Effector memory CD4-positive, alpha-beta T cell (primary cell): ENCODE results near the gene HMGXB3.
A peak's percentile ranks its signal among the peaks of the same experiment; 100 is the strongest.

Source experiments
- DNase-seq, 3 donors: peaks; one replicate each; pipeline ENCODE4 v3.0.0-alpha.2; 2020
- H3K27ac ChIP-seq: 2 replicates; pipeline ENCODE4 v1.7.0; 2013; ENCODE audit warnings: mild to moderate bottlenecking, low read length, moderate library complexity; ENCODE audit not compliant: insufficient read depth, poor library complexity, severe bottlenecking
- H3K27me3 ChIP-seq: replicated peaks from 2 replicates; pipeline ENCODE4 v1.7.0; 2013; ENCODE audit warnings: mild to moderate bottlenecking, low read length; ENCODE audit not compliant: insufficient read depth, control insufficient read depth, poor library complexity, severe bottlenecking
- H3K36me3 ChIP-seq: 2 replicates; pipeline ENCODE4 v1.7.0; 2013; ENCODE audit warnings: mild to moderate bottlenecking, low read length, moderate library complexity; ENCODE audit not compliant: control insufficient read depth, insufficient read depth
- H3K4me1 ChIP-seq: 2 replicates; pipeline ENCODE4 v1.7.0; 2013; ENCODE audit warnings: low read length, mild to moderate bottlenecking; ENCODE audit not compliant: control insufficient read depth, insufficient read depth, poor library complexity, severe bottlenecking
- H3K4me3 ChIP-seq: 2 replicates; pipeline ENCODE4 v1.7.0; 2013; ENCODE audit warnings: low read length, low read depth, mild to moderate bottlenecking; ENCODE audit not compliant: insufficient read depth, poor library complexity, severe bottlenecking
- H3K9me3 ChIP-seq: 2 replicates; pipeline ENCODE4 v1.7.0; 2013; ENCODE audit warnings: mild to moderate bottlenecking, low read length, moderate library complexity; ENCODE audit not compliant: control insufficient read depth

Gene HMGXB3

DNA sequence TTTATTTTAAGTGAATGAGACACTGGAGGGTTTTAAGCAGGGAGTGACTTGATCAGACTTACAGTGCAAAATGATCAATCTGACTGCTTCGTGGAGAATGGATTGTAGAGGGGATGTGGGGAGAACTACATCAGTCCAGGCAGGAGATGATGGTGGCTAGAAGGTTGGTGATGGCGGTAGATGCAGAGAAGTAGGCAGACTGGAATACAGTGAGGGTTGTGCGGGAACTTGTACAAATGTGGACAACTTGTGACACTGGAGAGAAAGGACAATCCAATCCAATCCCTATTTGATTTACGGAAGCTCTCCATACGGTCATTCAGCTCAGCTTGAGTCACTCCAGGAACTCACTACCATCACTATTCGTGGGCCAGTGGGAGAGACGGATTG, 678 bp upstream of the HMGXB3 start:
- H3K9me3 ChIP-seq = no peaks in the 10 kb centered on the region
- no peaks in the 10 kb centered on the region for H3K27me3 ChIP-seq
- peak overlapping the region; percentile 75 for H3K4me3 ChIP-seq
- H3K36me3 ChIP-seq = peaks cover 7% of the 10 kb centered on the region
- DNase-seq = no peak
- H3K27ac ChIP-seq = peak overlapping the region; percentile 64
- peaks cover 19% of the 10 kb centered on the region for H3K4me1 ChIP-seq

DNA sequence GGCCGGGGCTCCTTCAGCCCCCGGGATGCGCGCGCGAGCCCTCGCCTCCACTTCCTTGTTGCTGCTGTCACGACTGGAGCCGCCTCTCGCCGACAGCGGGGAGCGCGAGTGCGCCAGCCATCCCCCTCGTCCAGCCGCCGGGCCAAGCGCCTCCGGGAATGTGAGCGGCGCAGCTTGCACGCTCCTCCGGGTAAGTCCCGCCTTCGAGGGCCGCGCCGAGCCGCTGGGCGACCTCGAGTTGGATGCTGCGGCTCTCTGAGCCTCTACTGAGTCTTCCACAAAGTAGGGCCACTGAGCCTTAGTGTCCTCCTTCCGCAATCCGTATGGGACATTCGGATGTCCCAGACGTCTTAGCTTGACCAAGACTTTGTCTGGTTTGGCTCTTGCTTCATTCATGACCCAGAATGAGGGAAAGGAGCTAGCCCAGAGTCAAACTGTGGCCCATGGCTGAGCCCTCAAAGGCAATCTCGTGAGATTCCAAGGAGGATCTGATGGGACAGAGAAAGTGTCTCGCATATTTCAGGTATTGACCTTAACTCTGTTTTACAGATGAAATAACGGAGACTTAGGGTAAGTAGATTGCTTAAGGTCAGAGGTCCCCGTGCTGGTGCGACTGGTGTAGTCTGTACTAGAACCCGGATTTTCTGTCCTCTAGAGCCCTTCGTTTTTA, 586 bp downstream of the HMGXB3 start:
- DNase-seq = peak; percentile 2 to 27 (median 13)
- peaks cover 19% of the 10 kb centered on the region for H3K4me1 ChIP-seq
- H3K36me3 ChIP-seq = peaks cover 6% of the 10 kb centered on the region
- H3K27me3 ChIP-seq = no peaks in the 10 kb centered on the region
- H3K4me3 ChIP-seq = peak overlapping the region; percentile 75
- H3K9me3 ChIP-seq = no peaks in the 10 kb centered on the region
- H3K27ac ChIP-seq = peak overlapping the region; percentile 64

DNA sequence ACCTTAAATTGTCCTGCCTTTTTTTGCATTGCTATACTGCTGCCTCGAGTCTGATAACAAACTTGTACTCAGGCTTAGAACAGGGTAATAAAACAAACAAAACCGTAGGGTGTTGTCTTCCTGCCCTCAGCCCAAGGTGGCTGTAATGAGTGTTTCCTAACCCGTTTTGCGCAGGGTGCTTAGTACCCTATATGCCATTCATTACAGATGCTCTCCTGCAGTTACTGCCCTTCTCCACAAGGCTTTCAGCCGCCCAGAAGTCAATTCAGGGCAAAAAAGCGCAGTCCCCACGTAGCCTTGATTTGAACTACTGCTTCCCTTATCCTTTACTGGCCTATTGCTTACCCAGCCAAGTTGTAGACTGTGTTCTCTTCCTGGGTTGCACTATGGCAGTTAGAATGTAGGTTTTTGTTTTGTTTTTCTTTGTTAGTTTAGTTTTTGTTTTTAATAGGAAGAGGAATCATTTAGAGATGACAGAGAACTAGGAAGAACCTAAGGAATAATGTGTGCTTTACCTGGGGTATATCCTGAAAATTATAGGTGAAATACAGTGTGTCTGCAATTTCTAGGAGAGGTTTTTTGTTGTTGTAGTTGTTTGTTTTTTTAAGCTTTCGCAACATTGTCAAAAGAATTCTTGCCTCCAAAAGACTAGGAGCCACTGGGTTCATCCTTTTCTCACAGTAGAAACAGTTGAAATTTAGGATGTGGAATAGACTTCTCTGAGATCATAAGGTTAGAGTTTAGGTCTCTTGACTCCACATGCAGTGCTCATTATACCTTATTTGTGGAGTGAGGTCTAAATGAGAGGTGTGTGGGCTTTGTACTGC, 1.3 kb downstream of the HMGXB3 start:
- no peaks in the 10 kb centered on the region for H3K9me3 ChIP-seq
- peaks cover 14% of the 10 kb centered on the region for H3K36me3 ChIP-seq
- H3K27ac ChIP-seq = peak overlapping the region; percentile 64
- H3K27me3 ChIP-seq = no peaks in the 10 kb centered on the region
- peak overlapping the region; percentile 75 for H3K4me3 ChIP-seq
- peaks cover 19% of the 10 kb centered on the region for H3K4me1 ChIP-seq
- DNase-seq = peak; percentile 29 to 50 (median 44)

DNA sequence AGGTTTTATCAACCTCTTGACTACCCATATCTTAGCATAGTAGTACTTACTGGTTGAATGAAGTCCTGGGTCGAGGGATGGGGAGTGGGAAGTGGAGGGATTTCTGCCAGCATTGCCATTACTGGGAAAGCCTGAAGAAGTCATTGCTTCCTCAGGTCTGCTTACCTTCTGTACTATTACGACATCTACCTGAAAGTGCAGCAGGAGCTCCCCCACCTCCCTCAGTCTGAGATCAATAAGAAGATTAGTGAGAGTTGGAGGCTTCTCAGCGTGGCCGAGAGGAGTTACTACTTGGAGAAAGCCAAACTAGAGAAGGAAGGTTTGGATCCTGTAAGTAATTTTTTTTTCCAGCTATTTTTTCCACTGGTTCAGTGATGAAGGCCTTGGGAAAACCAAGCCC, 5.8 kb downstream of the HMGXB3 start:
- Histone ChIP-seq H3K27ac (no peak overlapping the region), H3K27me3 (no peaks in the 10 kb centered on the region), H3K36me3 (peaks cover 45% of the 10 kb centered on the region), H3K9me3 (no peaks in the 10 kb centered on the region), H3K4me1 (peaks cover 14% of the 10 kb centered on the region), H3K4me3 (no peak overlapping the region)
- DNase-seq = no peak

DNA sequence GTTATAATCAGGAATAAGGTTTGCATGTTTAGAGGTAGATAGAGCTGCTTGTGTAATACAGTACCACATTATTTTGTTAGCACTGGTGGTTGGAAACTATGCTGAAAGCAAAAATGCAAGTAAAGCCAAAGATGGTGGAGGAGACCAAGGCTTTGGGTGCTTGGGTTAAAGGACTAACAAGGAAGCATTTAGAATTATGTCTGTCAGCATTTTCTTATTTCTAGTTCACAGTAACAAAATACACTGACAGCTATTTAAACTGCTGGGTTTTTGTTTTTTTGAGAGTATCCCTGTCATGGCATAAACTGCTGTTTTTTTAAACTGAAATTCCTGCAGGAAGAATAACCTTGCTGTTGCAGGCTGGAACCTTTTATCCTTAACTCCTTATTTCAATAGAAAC, 6.5 kb downstream of the HMGXB3 start:
- H3K9me3 ChIP-seq = no peaks in the 10 kb centered on the region
- H3K4me1 ChIP-seq = peaks cover 9% of the 10 kb centered on the region
- DNase-seq = no peak
- H3K27me3 ChIP-seq = no peaks in the 10 kb centered on the region
- no peak overlapping the region for H3K27ac ChIP-seq
- no peak overlapping the region for H3K4me3 ChIP-seq
- H3K36me3 ChIP-seq = peaks cover 49% of the 10 kb centered on the region

DNA sequence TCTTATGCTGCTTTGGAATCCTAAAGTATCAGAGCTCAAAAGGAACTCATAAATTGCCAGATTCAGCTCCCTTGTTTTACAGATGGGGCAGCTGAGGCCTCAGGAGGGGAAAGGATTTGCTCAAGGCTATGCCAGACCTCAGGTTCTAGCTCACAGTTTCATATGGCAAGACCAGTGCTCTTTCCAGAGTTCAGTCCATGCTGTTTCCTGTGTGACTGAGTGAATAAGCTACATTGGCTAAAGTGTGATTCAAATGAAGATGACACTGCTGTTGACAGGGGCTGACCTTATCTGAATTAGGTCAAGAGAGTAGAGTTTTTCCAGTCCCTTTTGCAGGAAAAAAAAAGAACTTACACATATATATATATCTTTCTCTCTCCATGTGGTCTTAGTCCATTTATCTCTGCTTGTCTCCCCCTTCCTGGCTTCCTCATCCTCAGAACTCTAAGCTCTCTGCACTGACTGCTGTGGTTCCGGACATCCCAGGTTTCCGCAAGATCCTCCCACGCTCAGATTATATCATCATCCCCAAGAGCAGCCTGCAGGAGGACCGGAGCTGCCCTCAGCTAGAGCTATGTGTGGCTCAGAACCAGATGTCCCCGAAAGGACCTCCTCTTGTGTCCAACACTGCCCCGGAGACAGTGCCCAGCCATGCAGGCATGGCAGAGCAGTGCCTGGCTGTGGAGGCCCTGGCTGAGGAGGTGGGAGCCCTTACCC, 9.3 kb downstream of the HMGXB3 start:
- Histone ChIP-seq H3K4me1 (no peaks in the 10 kb centered on the region), H3K9me3 (no peaks in the 10 kb centered on the region), H3K27ac (no peak overlapping the region), H3K4me3 (no peak overlapping the region), H3K27me3 (no peaks in the 10 kb centered on the region), H3K36me3 (peaks cover 67% of the 10 kb centered on the region)
- no peak for DNase-seq

DNA sequence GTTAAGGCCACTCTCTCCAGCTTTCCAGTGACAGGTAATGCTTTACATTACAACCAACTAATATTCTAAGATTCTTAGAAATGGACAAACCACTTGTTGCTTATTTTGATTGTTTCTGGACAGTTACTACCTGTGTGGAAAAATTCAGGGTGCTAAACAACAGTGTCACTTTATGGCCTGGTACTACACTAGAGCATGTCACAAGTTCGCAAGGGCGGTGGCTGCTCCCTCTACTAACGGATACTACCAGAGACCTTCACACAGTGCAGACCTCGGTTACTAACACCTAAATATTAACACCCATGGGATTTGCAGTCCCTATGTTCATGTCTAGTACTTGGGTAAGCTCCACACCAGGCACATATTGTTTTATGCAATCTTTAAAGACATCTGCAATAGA, 13.4 kb downstream of the HMGXB3 start:
- Histone ChIP-seq H3K4me3 (no peak overlapping the region), H3K4me1 (no peaks in the 10 kb centered on the region), H3K36me3 (peaks cover 62% of the 10 kb centered on the region), H3K27ac (no peak overlapping the region), H3K9me3 (no peaks in the 10 kb centered on the region), H3K27me3 (no peaks in the 10 kb centered on the region)
- no peak for DNase-seq

DNA sequence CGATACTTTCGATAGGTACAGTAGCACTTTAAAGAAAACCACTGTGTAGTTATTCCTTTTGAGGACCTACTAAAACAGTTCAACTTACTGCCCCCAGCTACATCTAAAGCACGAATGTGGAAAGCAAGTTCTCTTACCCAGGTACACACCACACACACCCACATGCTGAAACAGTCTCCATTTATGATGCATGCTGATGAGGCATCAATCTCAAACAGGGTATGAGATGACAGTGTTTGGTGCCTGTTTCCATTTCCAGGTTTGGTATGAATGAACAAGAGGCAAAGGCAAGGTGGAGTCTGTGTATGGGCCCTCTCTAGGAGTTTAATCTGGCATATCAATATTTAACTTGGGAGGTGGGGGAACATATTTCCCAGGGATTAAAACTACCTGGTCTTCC, 13.9 kb downstream of the HMGXB3 start:
- no peak overlapping the region for H3K27ac ChIP-seq

DNA sequence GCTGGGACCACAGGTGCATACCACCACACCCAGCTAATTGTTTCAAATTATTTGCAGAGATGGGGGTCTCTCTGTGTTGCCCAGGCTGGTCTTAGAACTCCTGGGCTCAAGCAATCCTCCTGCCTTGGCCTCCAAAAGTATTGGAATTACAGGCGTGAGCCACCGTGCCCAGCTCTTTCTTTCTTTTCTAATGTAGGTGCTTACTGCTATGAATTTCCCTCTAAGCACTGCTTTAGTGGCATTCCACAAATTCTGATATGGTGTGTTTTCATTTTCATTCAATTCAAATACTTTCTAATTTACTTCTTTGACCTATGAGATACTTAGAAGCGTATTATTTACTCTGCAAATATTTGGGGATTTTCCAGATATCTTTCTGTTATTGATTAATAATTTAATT, 14.9 kb downstream of the HMGXB3 start:
- H3K36me3 ChIP-seq = peaks cover 57% of the 10 kb centered on the region
- no peak for DNase-seq
- no peak overlapping the region for H3K4me3 ChIP-seq
- no peaks in the 10 kb centered on the region for H3K4me1 ChIP-seq
- H3K27ac ChIP-seq = no peak overlapping the region
- H3K9me3 ChIP-seq = no peaks in the 10 kb centered on the region
- no peaks in the 10 kb centered on the region for H3K27me3 ChIP-seq

More for the DNA sequence above, 13.9 kb downstream of the HMGXB3 start:
- no peak for DNase-seq
- Histone ChIP-seq H3K4me1 (no peaks in the 10 kb centered on the region), H3K27me3 (no peaks in the 10 kb centered on the region), H3K36me3 (peaks cover 57% of the 10 kb centered on the region), H3K4me3 (no peak overlapping the region), H3K9me3 (no peaks in the 10 kb centered on the region)

DNA sequence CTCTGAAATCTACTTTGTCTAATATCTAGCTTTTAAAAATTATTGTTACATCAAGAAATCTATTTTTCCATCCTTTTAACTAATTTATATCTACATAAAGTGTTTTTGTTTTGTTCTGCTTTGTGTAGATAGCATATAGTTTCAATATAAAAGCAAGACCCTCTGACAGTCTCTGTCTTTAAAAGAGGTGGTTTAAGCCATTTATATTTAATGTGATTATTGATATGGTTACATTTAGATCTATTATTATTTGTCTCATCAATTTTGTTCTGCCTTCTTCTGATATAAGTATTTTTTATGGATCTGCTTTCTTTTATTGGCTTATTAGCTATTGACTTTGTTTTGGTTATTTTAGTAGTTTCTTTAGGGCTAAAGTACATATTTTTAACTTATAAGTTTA, 16.0 kb downstream of the HMGXB3 start:
- Histone ChIP-seq H3K4me3 (no peak overlapping the region), H3K36me3 (peaks cover 62% of the 10 kb centered on the region), H3K27me3 (no peaks in the 10 kb centered on the region), H3K4me1 (no peaks in the 10 kb centered on the region), H3K9me3 (no peaks in the 10 kb centered on the region), H3K27ac (no peak overlapping the region)
- DNase-seq = no peak
